Measurements from ENCODE around the gene CCL26.
"Not testable (repeated sequence)": the region's sequence is repeated elsewhere in the genome, so short reads cannot be mapped to it uniquely, and the experiment has no call there.

CCL26 gene

DNA sequence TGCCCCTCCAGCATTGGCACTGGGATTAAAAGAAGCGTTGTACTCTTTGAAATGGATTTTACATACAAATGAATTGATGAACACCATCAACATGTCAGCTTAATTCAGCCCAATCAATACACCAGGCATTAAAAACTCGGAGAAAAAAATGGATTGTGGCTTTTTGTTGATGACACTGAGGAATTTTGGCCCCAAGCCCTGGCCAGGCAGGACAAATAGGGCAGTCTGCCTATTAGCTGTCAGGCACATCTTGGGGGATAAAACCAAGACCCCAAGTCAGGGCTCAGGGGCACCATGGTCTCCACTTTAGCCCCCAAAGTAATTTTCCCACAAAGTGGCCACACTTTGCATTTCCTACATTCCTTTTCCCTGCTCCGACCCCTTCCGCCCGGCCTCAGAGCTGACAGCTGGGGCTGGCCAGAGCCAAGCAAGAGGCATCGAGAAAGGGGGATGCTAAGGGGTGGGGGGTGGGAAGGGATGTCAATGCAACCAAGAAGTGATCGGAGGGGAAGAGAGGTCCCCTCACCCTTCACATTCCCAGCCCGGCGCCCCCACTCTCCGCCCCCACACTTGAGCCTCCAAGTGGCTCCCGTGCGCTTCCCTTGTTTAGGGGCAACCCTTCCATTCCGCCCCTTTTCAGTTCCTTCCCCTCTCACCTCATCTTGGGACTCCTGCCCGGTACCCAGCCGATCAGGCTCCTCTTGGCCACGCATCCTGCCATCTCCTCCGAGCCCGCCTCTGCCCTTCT, 34.0 kb downstream of the CCL26 start:
- FAIRE-seq, result no peak

DNA sequence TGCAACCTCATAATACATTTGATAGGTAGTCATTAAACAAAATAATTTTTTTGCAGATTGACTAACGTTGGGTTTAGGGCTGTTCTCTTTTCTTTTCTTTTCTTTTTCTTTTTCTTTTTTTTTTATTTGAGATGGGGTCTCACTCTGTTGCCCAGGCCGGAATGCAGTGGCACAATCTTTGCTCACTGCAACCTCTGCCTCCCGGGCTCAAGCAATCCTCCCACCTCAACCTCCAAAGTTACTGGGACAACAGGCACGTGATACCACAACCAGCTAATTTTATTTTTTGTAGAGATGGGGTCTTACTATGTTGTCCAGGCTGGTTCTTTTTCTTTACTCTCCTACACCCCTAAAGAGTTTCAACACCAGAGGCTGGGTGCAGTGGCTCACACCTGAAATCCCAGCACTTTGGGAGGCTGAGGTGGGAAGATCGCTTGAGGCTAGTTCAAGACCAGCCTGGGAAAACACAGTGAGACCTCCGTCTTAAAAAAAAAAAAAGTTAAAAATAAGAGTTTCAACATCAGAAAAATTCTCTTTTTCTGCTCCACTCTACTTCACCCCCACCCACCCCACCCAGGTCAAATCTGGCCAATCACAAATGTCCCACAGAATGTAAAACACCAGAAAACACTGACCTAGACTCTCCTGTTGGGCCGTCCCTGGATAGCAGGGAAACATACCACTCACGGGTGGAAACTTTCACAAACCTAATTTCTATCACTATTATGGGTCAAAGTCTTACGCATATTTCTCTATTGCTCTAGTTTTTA, 36.2 kb downstream of the CCL26 start:
- no peak for FAIRE-seq

DNA sequence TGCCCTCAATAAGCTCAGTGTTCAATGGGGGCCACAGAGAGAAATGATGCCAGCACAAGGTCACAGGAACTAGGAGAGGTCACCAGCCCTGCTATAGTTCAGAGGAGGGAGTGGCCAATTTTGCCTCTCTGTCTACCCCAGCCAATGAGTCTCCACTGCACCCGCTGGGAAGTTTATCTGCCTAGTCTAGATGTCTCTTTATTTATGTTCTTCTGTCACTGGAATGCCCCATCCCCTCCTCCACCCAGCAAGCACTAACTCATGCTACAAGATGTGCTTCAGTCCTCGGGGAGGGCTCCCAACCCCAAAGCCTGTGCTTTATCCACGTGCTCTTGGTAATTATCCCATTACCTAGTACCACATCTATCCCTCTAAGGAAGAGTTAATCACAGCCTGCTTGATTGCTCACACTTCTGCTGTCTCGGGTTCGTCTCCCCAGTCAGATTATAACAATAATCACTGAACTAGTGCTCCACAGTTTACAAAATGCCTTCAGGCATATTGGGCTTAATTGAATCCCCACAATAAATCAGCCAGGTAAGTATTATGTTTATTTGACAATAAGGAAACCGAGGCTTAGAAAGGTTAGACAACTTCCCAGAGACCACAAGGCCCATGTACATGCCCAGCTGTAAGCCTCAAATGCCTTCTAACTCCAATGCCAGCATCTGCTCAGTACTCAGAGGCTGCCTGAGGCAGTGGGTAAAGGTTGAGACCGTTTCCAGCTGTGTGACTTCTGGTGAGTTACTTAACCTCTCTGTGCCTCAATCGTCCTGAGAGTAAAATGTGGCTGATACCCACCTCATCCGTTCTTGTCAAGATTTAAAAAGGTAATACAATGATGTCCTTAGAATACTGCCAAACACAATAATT, 37.2 kb downstream of the CCL26 start:
- FAIRE-seq, result no peak

DNA sequence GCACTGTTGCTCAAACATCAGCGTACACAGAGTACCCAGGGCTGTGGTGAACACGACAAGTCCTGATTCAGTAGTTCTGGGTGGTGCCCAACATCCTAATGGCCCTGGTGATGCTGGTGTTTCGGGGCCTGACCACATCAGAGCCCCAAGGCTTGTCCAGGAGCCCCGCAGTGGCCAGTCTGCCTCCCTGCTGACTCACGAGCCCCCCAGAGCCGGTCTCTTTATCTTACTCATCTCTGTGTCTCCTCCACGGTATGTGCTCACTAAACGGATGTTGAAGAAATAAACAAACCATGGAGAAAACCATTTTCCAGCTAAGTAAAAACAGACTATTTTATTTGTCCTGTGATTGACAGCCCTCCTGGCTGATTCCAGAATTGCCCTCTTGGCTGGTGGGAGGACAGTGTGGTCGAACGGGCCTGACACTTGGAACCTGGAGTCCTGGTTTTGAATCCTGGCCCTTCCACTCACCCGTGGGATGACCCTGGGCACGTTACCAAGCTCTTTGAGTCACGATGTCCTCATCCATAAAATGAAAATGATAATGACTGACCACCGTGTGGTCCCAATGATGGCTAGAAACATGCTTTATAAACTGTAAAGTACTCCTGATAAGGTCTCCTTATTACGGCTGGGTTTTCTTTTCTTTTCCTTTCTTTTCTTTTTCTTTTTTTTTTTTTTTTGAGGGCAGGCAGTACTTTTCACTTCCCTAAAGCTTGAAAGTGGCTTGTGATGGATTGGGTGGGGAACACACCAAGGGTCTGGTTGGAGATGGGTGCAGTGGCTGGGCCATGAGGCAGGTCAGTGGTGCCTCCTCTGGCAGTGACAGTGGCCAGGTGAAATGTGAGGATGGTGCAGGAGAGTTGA, 39.0 kb downstream of the CCL26 start:
- FAIRE-seq, result peak; percentile 8

DNA sequence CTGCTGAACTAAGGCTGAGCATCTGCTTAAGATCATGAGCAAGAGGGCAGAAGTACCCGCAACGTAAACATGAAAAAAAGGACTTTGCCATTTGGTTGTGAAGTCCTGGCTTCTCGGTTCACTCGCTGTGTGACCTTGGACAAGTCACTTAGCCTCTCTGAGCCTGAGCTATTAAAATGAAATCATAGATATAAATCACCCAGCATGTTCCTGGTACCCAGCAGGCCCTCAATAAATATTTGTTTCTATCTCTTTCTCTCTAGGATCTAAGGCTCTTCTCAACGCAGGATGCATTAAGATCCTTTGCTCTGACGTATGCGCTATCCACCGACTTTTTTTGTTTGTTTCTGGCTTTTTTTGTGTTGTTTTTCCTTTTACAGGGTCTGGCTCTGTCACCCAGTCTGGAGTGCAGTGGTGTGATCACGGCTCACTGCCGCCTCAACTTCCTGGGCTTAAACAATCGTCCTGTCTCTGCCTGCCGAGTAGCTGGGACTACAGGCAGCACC, 39.9 kb downstream of the CCL26 start:
- no peak for FAIRE-seq

DNA sequence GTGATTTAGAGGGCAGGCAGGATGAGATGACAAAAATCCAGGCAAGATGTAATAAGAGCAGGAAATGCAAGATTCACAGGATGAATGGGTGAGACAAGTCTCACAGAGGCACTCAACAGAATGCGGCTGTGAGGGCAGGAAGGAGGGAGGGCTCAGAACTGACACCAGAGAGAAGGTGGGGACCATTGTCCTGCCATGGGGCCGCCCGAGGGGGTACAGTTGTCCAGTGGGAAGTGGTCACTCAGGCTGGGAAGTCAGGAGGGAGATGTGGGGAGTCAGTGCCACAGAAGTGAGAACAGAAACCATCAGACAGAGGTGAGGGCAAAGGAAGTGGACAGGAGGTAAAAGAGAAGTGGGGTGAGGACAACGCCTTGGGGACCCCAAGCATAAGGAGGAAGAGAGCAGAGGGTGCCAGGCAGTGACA, 42.1 kb downstream of the CCL26 start:
- FAIRE-seq, result no peak

DNA sequence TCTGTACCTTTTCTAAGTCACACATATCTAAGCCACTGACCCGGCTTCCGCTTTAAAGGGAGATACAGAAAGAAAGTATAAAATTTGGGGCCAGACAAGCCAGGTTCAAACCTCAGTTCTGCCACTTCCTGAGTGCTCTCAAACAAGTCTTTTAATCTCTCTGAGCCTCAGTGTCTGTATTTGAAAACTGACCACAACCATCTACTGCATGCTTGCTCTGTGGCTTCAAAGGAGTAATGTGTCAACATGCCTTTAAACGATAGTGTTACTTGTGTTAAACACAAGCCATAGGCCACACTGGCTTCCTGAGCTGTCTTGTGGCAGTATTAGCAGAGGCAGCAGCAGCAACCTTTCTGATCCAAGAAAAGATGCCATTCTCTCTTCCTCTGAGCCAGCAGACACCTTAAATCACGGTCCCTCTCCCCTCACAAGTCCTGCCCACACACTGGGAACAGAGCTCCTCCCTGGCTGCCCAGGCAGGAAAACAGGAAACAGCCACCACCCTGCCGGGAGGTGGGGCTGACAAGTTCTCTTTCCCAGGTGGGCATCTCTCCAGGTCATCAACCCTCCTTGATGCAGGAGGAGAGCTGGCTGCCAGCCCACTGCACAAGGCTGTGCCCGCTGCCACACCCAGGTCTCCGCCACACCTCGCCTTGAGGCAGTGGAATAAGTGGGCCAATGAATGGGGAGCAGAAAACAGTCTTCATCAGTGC, 44.0 kb downstream of the CCL26 start:
- no peak for FAIRE-seq

DNA sequence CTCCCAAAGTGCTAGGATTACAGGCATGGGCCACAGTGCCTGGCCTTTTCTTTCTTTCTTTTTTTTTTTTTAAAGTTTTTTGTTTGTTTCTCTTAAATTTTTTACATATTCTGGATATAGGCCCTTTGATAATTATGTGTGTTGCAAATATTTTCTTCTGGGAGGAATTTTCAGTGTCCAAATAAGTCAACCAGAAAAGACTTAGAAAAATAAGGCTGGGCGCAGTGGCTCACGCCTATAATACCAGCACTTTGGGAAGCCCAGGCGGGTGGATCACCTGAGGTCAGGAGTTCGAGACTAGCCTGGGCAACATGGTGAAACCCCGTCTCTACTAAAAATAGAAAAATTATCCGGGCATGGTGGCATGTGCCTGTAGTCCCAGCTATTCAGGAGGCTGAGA, 44.7 kb downstream of the CCL26 start:
- FAIRE-seq, result not testable (repeated sequence)

DNA sequence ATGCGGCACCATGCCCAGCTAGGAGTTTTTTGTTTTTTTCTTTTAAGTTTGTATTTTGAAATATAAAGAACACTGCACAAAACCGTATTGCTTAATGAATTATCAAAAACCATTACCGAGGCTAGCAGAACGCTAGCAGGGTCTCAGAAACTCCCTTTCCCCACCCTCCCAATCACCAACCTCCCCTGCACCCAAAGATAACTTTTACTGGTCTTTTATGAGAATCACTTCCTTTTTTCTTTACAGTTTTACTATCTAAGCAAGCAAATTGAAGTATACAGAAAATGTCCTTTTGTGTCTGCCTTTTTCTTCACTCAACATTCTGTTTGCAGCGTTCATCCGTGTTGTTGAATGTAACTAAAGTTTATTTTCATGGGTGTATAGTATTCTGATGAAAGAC, 46.7 kb downstream of the CCL26 start:
- no peak for FAIRE-seq

DNA sequence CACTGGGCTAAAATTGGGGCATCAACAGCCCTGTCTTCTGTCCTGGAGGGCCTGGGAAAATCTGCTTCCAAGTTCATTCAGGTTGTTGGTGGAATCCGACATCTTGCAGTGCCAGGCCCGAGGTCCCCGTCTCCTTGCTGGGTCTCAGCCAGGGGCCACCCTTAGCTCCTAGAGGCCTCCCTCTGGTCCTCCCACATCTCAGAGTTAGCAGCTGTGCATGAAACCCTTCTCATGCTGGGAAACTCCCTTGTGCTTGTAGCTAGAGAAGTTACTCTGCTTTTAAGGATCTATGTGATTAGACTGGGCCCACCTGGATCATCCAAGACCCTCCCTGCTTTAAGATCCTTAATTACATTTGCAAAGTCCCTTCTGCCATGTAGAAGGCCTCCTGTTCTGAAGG, 48.6 kb downstream of the CCL26 start:
- no peak for FAIRE-seq

DNA sequence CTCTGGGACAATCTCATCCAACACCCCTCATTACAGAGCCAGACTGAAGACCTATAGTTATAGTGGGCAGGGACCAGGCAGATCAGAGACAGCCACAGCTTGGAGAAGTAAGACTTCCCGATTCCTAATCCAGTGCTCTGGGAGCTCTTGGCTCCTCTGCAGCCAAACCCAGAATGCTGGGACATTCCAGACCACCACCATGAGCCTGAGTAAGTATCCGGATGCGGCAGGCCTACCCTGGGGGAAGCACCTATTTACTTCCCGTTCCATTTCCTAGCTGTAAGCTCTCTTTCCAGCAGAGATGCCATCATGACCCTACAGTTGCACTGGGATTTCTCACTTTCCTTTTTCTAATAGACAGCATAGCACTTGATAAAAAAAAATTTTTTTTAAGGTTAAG, 49.6 kb downstream of the CCL26 start:
- FAIRE-seq, result no peak

DNA sequence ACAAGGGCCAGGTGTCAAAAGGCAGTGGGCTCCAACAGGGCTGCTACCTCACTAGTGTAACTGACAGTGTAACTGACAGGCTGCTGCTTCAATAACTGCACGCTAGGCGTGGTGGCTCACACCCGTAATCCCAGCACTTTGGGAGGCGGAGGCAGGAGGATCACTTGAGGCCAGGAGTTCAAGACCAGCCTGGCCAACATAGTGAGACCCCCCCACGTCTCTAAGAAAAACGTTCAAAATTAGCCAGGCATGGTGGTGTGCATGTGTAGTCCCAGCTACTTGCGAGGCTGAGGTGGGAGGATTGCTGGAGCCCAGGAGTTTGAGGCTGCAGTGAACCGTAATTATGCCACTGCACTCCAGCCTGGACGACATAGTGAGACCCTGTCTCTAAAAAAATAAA, 50.1 kb downstream of the CCL26 start:
- not testable (repeated sequence) for FAIRE-seq

DNA sequence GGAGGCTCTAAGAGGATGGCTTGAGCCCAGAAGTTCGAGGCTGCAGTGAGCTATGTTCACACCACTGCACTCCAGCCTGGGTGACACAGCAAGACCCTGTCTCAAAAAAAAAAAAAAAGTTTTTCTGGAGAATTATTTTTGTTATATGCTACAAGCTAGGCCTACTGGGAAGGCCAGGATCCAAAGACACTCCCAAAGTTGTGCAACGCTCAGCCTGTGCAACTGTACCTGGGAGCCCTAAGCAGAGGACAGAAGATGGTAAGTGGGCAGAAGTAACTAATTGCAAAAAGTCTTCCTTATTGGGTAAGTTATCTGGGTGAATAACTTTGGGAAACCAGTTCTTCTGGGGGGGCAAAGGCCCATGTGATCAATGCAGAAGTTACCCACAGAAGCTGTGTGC, 50.6 kb downstream of the CCL26 start:
- no peak for FAIRE-seq

DNA sequence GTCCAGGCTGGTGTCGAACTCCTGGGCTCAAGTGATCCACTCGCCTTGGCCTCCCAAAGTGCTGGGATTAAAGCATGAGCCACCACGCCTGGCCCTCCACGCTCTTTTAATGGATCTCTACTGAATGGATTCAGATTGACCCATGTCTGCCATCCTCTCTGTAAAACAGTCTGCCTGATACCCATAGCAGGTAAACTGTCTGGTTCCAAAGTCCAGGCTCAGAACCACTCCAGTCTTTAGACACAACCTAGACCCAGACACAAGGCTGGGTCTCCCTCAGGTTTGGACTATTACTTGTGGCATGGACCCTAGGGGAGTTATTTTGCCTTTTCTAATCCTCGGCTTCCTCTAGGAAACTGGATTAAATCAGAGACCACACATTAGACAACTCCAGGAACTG, 52.4 kb downstream of the CCL26 start:
- no peak for FAIRE-seq

All from endometrium (tissue), 2 donors.